GM12878 (cell line): ENCODE data around the gene LMX1B. TPM values are rescaled to one million over a fixed set of nuclear protein-coding genes. Genes with fewer than 3 reads are reported as not detected.

ENCODE experiments used
- ATAC-seq: fragments of 200-7000 bp; cut with Tn5 transposase; 3 replicates; pipeline ENCODE4 v1.9.1; 2020; ENCODE audit warnings: mild to moderate bottlenecking, moderate library complexity
- BruUV-seq: library from RNA; stranded (reverse); fragments of 400-500 nt; replicated peaks from 2 replicates; lab custom pipeline; 2021; lab: Mats Ljungman, UMichigan
- CTCF ChIA-PET: fragments of 300-600 bp; sonication (Branson Sonifier 250); formaldehyde crosslinking; extraction: SDS; loops from one replicate; lab custom pipeline; 2021; ENCODE audit warnings: inconsistent platforms; lab: Yijun Ruan, JAX
- POLR2A ChIA-PET: fragments of 350-600 bp; formaldehyde crosslinking; extraction: SDS; loops from one replicate; lab custom pipeline; 2021; ENCODE audit warnings: inconsistent platforms; lab: Charles Lee
- RAD21 ChIA-PET: fragments of 300-600 bp; sonication (Branson Sonifier 250); formaldehyde crosslinking; loops from one replicate; lab custom pipeline; 2023; ENCODE audit warnings: antibody characterized with exemption; ENCODE audit not compliant: unreplicated experiment; lab: Charles Lee
- SMC1A ChIA-PET: fragments of 300-600 bp; sonication (Branson Sonifier 250); formaldehyde crosslinking; loops from one replicate; lab custom pipeline; 2023; ENCODE audit not compliant: unreplicated experiment, uncharacterized antibody; lab: Charles Lee
- DNase-seq: peaks from one replicate; pipeline ENCODE4 v3.0.0-alpha.2; 2011; ENCODE audit warnings: low read depth, low spot score
- FAIRE-seq: peaks from 3 replicates; lab custom pipeline; 2011; peaks lifted over from hg19 to GRCh38; lab: Jason Lieb, UNC
- H2AFZ ChIP-seq: 2 replicates; pipeline ENCODE4 v1.6.0; 2011; ENCODE audit warnings: low read depth, low read length, control low read depth; ENCODE audit not compliant: control insufficient read depth
- H3K27ac ChIP-seq: 2 replicates; pipeline ENCODE4 v1.5.1; 2011; ENCODE audit warnings: control low read depth; ENCODE audit not compliant: control insufficient read depth, insufficient read depth
- H3K27me3 ChIP-seq, 2 experiments: replicated peaks in 1 of 2; 2 replicates each; pipeline versions ENCODE4 v1.6.0 to v1.6.1; 2011; ENCODE audit warnings: low read length in 1 of 2; ENCODE audit not compliant: control insufficient read depth in 2 of 2, insufficient read depth in 2 of 2
- H3K36me3 ChIP-seq, 2 experiments: 2 replicates each; pipeline ENCODE4 v1.5.1; 2011; ENCODE audit warnings: low read length in 1 of 2; ENCODE audit not compliant: control insufficient read depth in 2 of 2, insufficient read depth in 2 of 2
- H3K4me1 ChIP-seq: 2 replicates; pipeline ENCODE4 v1.6.1; 2011; ENCODE audit warnings: mild to moderate bottlenecking, low read length, moderate library complexity, mixed read lengths; ENCODE audit not compliant: control insufficient read depth, insufficient read depth
- H3K4me2 ChIP-seq: 2 replicates; pipeline ENCODE4 v1.6.0; 2011; ENCODE audit warnings: control low read depth; ENCODE audit not compliant: control insufficient read depth, insufficient read depth
- H3K4me3 ChIP-seq: fragments of 200-600 bp; sonication (generic); 2 replicates; pipeline ENCODE4 v1.5.1; 2016
- H3K79me2 ChIP-seq: 2 replicates; pipeline ENCODE4 v1.6.0; 2011; ENCODE audit warnings: low read length; ENCODE audit not compliant: control insufficient read depth, insufficient read depth
- H3K9ac ChIP-seq: 2 replicates; pipeline ENCODE4 v1.8.0; 2011; ENCODE audit warnings: low read length, control low read depth, mixed read lengths; ENCODE audit not compliant: control insufficient read depth, insufficient read depth
- H3K9me3 ChIP-seq: replicated peaks from 3 replicates; pipeline ENCODE4 v1.5.1; 2011; ENCODE audit warnings: mild to moderate bottlenecking, low read length; ENCODE audit not compliant: control insufficient read depth, insufficient read depth
- H4K20me1 ChIP-seq: 2 replicates; pipeline ENCODE4 v1.6.0; 2011; ENCODE audit not compliant: control insufficient read depth, insufficient read depth
- NBN ChIP-seq: fragments of 450-650 bp; IDR thresholded peaks from 2 replicates; pipeline ENCODE4 v1.6.1; 2016
- NFXL1 ChIP-seq: fragments of 450-650 bp; IDR thresholded peaks from 2 replicates; pipeline ENCODE4 v1.6.1; 2017; ENCODE audit warnings: antibody characterized with exemption, mild to moderate bottlenecking, borderline replicate concordance
- YBX1 ChIP-seq: fragments of 450-650 bp; IDR thresholded peaks from 2 replicates; pipeline ENCODE4 v1.6.1; 2016; ENCODE audit warnings: antibody characterized with exemption
- WGBS: methylation state at CpG from one replicate; pipeline ENCODE4 v1.1.6; 2016; ENCODE audit warnings: low lambda C conversion rate; ENCODE audit not compliant: insufficient replicate concordance, insufficient coverage; ENCODE audit errors: missing lambda C conversion rate; 5-methylcytosine and 5-hydroxymethylcytosine counted together
- in situ Hi-C: fragments of 300-500 bp; cut with MboI; formaldehyde crosslinking; loops from 9 replicates; pipeline ENCODE4 v1.14.3; 2018; ENCODE audit warnings: mixed read lengths
- intact Hi-C: fragments of 100-400 bp; cut with micrococcal nuclease; formaldehyde crosslinking; loops from one replicate; pipeline ENCODE4 v1.14.2; 2022; ENCODE audit not compliant: unreplicated experiment
- polyA plus RNA-seq, 11 experiments: library from polyadenylated mRNA; depleted of rRNA in 4 of 11; unstranded in 6 of 11; stranded (reverse) in 5 of 11; fragments of >200 nt; fragmentation: Nextera tagmentation in 4 of 11; fragmentation: Illumina TruSeq in 1 of 11; extraction: Ambion mirVana in 4 of 11; extraction: Trizol in 1 of 11; gene quantifications; 1 replicate in 1 of 11; 2 replicates in 10 of 11; pipeline versions ENCODE4 v1.2.1 to v1.2.3, GENCODE V29; 2011 to 2016; ENCODE audit warnings: inconsistent platforms in 2 of 11, missing spikeins in 2 of 11, low read depth in 1 of 11
- total RNA-seq, 4 experiments: library from RNA; depleted of rRNA in 3 of 4; stranded (reverse); fragments of >200 nt in 3 of 4; fragmentation: Illumina TruSeq in 1 of 4; extraction: Trizol in 1 of 4; gene quantifications; 2 replicates each; pipeline versions ENCODE4 v1.2.1 to v1.2.3, GENCODE V29; 2013 to 2021
- TF ChIP-seq, protein P1 (sequence below): fragments of 450-650 bp; IDR thresholded peaks from 2 replicates; pipeline ENCODE4 v1.6.1; 2017; ENCODE audit warnings: mild to moderate bottlenecking, moderate library complexity

The LMX1B gene
- total and polyA plus RNA-seq, 10 of the 15 experiments (the other 5 are each of a cell fraction or from before 2014, with no cell fraction given), result not detected

DNA sequence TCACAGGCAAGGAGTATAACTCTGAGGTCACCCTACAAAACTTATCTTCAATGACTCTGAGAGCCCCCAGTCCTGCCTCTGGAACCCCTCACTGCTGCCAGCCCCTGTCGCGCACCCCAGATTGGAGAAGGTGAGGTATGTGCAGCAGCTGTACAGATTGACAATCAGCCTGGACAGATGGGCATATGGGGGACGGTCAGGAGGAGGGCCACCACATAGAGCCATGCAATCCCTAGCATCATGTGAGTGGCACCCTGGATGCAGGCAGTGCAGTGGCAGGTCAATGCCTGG is 90.1 kb downstream of the LMX1B start:
- in situ Hi-C loops, result no loop called here
- TF ChIP-seq YBX1, result no peak
- Histone ChIP-seq H3K79me2 (no peaks in the 10 kb centered on the region), H2AFZ (no peak overlapping the region), H3K4me2 (no peak overlapping the region), H3K4me1 (no peaks in the 10 kb centered on the region), H3K9me3 (no peaks in the 10 kb centered on the region), H3K27ac (no peak overlapping the region), H3K4me3 (no peak overlapping the region), H3K36me3 (no peaks in the 10 kb centered on the region), H4K20me1 (no peaks in the 10 kb centered on the region; the same call in 1 of the 2 replicates), H3K9ac (no peak overlapping the region), H3K27me3 (peaks cover 0 to 3% of the 10 kb centered on the region in 2 experiments; a peak in 2 of 4 replicates)
- FAIRE-seq (no peak), DNase-seq (no peak), ATAC-seq (no peak)
- WGBS, result 59% methylated on average over 3 of the region's 3 CpGs
- POLR2A ChIA-PET, result no interaction called here
- intact Hi-C loops, result no loop called here
- SMC1A ChIA-PET, result interaction anchor here (8.8 kb wide), 1 partner anchor 77 kb away, joined by 111 read pairs; no protein-coding TSS in a partner anchor
- RAD21 ChIA-PET, result interaction anchor here (1.2 to 1.3 kb wide), 2 partner anchors 76 to 78 kb away, joined by 3 to 5 read pairs; no protein-coding TSS in a partner anchor
- CTCF ChIA-PET, result interaction anchor here (0.8 to 15.0 kb wide), 8 partner anchors 13 to 77 kb away, joined by 3 to 445 read pairs (median 6); no protein-coding TSS in a partner anchor
- BruUV-seq, result no TSS peak

DNA sequence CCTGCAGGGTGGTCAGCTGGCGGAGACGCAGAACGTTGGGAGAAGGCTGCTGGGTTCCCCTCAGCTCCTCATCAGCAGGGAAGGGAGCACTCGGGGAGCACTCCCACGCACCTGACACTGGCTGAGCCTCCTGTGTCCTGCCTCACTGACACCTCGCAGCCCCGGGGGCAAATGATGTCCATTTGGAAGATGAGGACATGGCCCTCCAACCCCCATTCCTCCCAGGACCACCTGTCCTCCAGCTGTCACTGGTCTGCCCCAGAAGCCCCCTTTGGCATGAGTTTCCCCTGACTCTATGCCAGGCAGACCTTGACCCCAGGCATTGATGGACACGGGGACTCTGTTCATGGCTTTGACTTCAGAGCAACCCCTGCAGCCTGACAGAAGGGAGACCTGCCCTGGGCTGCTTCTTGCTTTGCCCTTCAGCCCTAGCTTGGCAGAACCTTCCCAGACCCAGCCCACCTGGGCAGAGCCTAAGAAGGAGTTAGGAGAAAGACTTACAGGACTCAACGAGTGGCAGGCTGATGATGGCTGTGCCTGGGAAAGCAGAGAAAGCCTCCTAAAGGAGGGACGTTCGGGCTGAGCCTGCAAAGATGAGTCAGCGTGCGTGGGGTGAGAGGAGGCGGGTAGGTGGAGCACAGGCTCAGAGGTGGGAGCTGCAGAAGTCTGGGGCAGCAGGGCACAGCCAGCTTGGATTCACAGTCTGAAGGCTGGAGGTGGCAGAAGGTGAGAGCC is 90.6 kb downstream of the LMX1B start:
- Histone ChIP-seq H3K27me3 (peaks cover 0 to 3% of the 10 kb centered on the region in 2 experiments; a peak in 2 of 4 replicates), H3K4me3 (no peak overlapping the region), H3K9ac (no peak overlapping the region), H3K79me2 (no peaks in the 10 kb centered on the region), H3K9me3 (no peaks in the 10 kb centered on the region), H3K27ac (no peak overlapping the region), H4K20me1 (no peaks in the 10 kb centered on the region; the same call in 1 of the 2 replicates), H3K36me3 (no peaks in the 10 kb centered on the region), H3K4me1 (no peaks in the 10 kb centered on the region), H3K4me2 (no peak overlapping the region), H2AFZ (no peak overlapping the region)
- in situ Hi-C loops, result no loop called here
- intact Hi-C loops, result no loop called here
- ChIA-PET CTCF (interaction anchor here (0.9 to 15.0 kb wide), 14 partner anchors 11 to 135 kb away, joined by 3 to 445 read pairs (median 12); partner anchors contain the start of gene ZBTB43), RAD21 (interaction anchor here (0.9 to 4.8 kb wide), 9 partner anchors 10 to 77 kb away, joined by 3 to 150 read pairs (median 5); no protein-coding TSS in a partner anchor), SMC1A (interaction anchor here (1.0 to 8.8 kb wide), 5 partner anchors 15 to 213 kb away, joined by 3 to 111 read pairs (median 7); no protein-coding TSS in a partner anchor), POLR2A (no interaction called here)
- DNase-seq (no peak), FAIRE-seq (no peak), ATAC-seq (no peak)
- TF ChIP-seq NFXL1, result peak; percentile 85
- no peak for TF ChIP-seq NBN
- TF ChIP-seq, protein P1, sequence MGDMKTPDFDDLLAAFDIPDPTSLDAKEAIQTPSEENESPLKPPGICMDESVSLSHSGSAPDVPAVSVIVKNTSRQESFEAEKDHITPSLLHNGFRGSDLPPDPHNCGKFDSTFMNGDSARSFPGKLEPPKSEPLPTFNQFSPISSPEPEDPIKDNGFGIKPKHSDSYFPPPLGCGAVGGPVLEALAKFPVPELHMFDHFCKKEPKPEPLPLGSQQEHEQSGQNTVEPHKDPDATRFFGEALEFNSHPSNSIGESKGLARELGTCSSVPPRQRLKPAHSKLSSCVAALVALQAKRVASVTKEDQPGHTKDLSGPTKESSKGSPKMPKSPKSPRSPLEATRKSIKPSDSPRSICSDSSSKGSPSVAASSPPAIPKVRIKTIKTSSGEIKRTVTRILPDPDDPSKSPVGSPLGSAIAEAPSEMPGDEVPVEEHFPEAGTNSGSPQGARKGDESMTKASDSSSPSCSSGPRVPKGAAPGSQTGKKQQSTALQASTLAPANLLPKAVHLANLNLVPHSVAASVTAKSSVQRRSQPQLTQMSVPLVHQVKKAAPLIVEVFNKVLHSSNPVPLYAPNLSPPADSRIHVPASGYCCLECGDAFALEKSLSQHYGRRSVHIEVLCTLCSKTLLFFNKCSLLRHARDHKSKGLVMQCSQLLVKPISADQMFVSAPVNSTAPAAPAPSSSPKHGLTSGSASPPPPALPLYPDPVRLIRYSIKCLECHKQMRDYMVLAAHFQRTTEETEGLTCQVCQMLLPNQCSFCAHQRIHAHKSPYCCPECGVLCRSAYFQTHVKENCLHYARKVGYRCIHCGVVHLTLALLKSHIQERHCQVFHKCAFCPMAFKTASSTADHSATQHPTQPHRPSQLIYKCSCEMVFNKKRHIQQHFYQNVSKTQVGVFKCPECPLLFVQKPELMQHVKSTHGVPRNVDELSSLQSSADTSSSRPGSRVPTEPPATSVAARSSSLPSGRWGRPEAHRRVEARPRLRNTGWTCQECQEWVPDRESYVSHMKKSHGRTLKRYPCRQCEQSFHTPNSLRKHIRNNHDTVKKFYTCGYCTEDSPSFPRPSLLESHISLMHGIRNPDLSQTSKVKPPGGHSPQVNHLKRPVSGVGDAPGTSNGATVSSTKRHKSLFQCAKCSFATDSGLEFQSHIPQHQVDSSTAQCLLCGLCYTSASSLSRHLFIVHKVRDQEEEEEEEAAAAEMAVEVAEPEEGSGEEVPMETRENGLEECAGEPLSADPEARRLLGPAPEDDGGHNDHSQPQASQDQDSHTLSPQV, result no peak
- BruUV-seq, result no TSS peak
- 6% methylated on average over 14 of the region's 14 CpGs for WGBS
